NCI-H146 treated with DMSO at 0.1 percent for 48 hours (cell line): ENCODE results near the gene MRPL16.

Experiments used
- DNase-seq: peaks from one replicate; lab custom pipeline; 2025; ENCODE audit not compliant: unreplicated experiment; lab: John Stamatoyannopoulos, UW

The MRPL16 gene

GRCh38 chr11:59776210-59777066 lies 34.1 kb downstream of the MRPL16 start:
- DNase-seq, result no peak

GRCh38 chr11:59773083-59773440 lies 37.5 kb downstream of the MRPL16 start:
- DNase-seq, result no peak

GRCh38 chr11:59771605-59772004 lies 39.0 kb downstream of the MRPL16 start:
- no peak for DNase-seq

- no peak for DNase-seq
Observed at GRCh38 chr11:59770869-59771268, 39.7 kb downstream of the MRPL16 start.

GRCh38 chr11:59770319-59770718 lies 40.3 kb downstream of the MRPL16 start:
- DNase-seq, result no peak

- DNase-seq, result no peak
Observed at GRCh38 chr11:59769828-59770227, 40.8 kb downstream of the MRPL16 start.

GRCh38 chr11:59769111-59769510 lies 41.5 kb downstream of the MRPL16 start:
- no peak for DNase-seq

GRCh38 chr11:59767225-59767611 lies 43.4 kb downstream of the MRPL16 start:
- DNase-seq, result no peak

- DNase-seq, result no peak
Observed at GRCh38 chr11:59766542-59767224, 43.9 kb downstream of the MRPL16 start.

- DNase-seq, result no peak
Observed at GRCh38 chr11:59765068-59765735, 45.4 kb downstream of the MRPL16 start.

- DNase-seq, result no peak
Observed at GRCh38 chr11:59761993-59762392, 48.6 kb downstream of the MRPL16 start.

GRCh38 chr11:59760771-59761170 lies 49.8 kb downstream of the MRPL16 start:
- DNase-seq, result no peak

- no peak for DNase-seq
Observed at GRCh38 chr11:59759900-59760299, 50.7 kb downstream of the MRPL16 start.

GRCh38 chr11:59758401-59759037 lies 52.1 kb downstream of the MRPL16 start:
- DNase-seq, result no peak

- DNase-seq, result no peak
Observed at GRCh38 chr11:59756845-59757244, 53.7 kb downstream of the MRPL16 start.

GRCh38 chr11:59756558-59756840 lies 54.1 kb downstream of the MRPL16 start:
- DNase-seq, result no peak
